ACC112 (cell line): ENCODE measurements around the gene BCAS3.

Experiments
- H2AFZ ChIP-seq: fragments of 200-600 bp; sonication (generic); one replicate; pipeline ENCODE4 v1.6.0; 2017; ENCODE audit warnings: antibody characterized with exemption, low read length; ENCODE audit not compliant: unreplicated experiment
- H3K27ac ChIP-seq: fragments of 200-600 bp; sonication (generic); 2 replicates; pipeline ENCODE4 v1.5.1; 2014; ENCODE audit warnings: low read depth, mild to moderate bottlenecking, antibody characterized with exemption, low read length, moderate library complexity
- H3K27me3 ChIP-seq: fragments of 200-600 bp; sonication (generic); 2 replicates; pipeline ENCODE4 v1.6.1; 2014; ENCODE audit warnings: mild to moderate bottlenecking, antibody characterized with exemption, low read length, moderate library complexity, mixed read lengths; ENCODE audit not compliant: insufficient read depth
- H3K36me3 ChIP-seq: fragments of 200-600 bp; sonication (generic); 2 replicates; pipeline ENCODE4 v1.6.1; 2016; ENCODE audit warnings: mild to moderate bottlenecking, antibody characterized with exemption, low read length, moderate library complexity, mixed read lengths; ENCODE audit not compliant: insufficient read depth
- H3K4me1 ChIP-seq: fragments of 200-600 bp; sonication (generic); one replicate; pipeline ENCODE4 v1.6.1; 2016; ENCODE audit warnings: low read length, mixed read lengths; ENCODE audit not compliant: insufficient read depth, unreplicated experiment, control insufficient read depth
- H3K4me3 ChIP-seq: fragments of 200-600 bp; sonication (generic); 2 replicates; pipeline ENCODE4 v1.5.1; 2014; ENCODE audit warnings: mild to moderate bottlenecking, low read depth, low read length
- H3K79me2 ChIP-seq: fragments of 200-600 bp; sonication (generic); one replicate; pipeline ENCODE4 v1.6.0; 2016; ENCODE audit warnings: low read length; ENCODE audit not compliant: control insufficient read depth, unreplicated experiment, insufficient read depth

The BCAS3 gene

GRCh38 chr17:60947100-60947499 is 269.4 kb downstream of the BCAS3 start:
- no peaks in the 10 kb centered on the region for H3K79me2 ChIP-seq
- H3K4me3 ChIP-seq: no peak overlapping the region
- no peaks in the 10 kb centered on the region for H3K36me3 ChIP-seq
- H2AFZ ChIP-seq: no peak overlapping the region
- no peak overlapping the region for H3K27ac ChIP-seq
- H3K4me1 ChIP-seq: peaks cover 5% of the 10 kb centered on the region
- H3K27me3 ChIP-seq: no peaks in the 10 kb centered on the region

DNA sequence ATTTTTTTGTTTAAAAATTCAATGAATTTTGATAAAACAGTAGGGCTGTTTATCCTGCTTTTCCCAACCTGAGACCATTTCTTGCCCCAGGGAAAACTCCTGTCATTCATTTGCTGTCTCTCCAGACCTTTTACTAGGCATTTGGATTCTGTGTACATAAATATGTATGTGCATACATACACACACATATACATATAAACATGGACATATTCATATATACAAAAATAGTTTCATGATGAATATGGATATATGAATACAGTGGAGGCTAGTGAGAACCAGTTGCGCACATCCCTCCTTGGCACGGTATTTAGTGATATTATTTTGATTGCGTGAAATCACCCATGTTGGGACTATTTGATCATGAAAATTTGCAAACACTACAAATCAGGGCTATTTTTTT is 269.9 kb downstream of the BCAS3 start:
- Histone ChIP-seq H3K27me3 (no peaks in the 10 kb centered on the region), H3K79me2 (no peaks in the 10 kb centered on the region), H3K4me3 (no peak overlapping the region), H3K27ac (no peak overlapping the region), H3K4me1 (peaks cover 5% of the 10 kb centered on the region), H2AFZ (no peak overlapping the region), H3K36me3 (no peaks in the 10 kb centered on the region)

GRCh38 chr17:60952747-60953146 is 275.1 kb downstream of the BCAS3 start:
- Histone ChIP-seq H3K79me2 (no peaks in the 10 kb centered on the region), H3K27me3 (no peaks in the 10 kb centered on the region), H3K4me1 (no peaks in the 10 kb centered on the region), H3K36me3 (no peaks in the 10 kb centered on the region), H2AFZ (no peak overlapping the region), H3K4me3 (no peak overlapping the region), H3K27ac (no peak overlapping the region)

DNA sequence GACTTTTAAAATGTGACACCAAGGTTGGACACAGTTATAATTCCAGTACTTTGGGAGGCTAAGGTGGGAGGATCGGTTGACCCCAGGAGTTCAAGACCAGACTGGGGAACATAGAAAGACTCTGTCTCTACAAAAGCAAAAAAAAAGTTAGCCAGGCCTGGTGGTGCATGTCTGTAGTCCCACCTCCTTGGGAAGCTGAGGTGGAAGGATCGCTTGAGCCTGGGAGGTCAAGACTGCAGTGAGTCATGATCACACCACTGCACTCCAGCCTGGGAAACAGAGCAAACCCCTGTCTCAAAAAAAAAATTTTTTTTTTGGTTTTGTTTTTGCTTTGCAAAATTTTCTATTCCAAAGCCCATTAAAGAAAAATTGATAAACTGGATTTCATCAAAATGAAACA is 281.4 kb downstream of the BCAS3 start:
- peaks cover 19% of the 10 kb centered on the region for H3K4me1 ChIP-seq
- H3K79me2 ChIP-seq: no peaks in the 10 kb centered on the region
- 0 out of 2 replicates have a peak, but pooled peaks cover 8% of the 10 kb centered on the region for H3K36me3 ChIP-seq
- H2AFZ ChIP-seq: no peak overlapping the region
- peak overlapping the region; percentile 83 for H3K27ac ChIP-seq
- peak overlapping the region; percentile 21; the same call in 1 of the 2 replicates for H3K4me3 ChIP-seq
- no peaks in the 10 kb centered on the region for H3K27me3 ChIP-seq

GRCh38 chr17:60959696-60960095 is 282.0 kb downstream of the BCAS3 start:
- peaks cover 19% of the 10 kb centered on the region for H3K4me1 ChIP-seq
- no peaks in the 10 kb centered on the region for H3K27me3 ChIP-seq
- H2AFZ ChIP-seq: peak overlapping the region; percentile 13
- H3K27ac ChIP-seq: peak overlapping the region; percentile 83
- peak overlapping the region; percentile 21; the same call in 1 of the 2 replicates for H3K4me3 ChIP-seq
- 0 out of 2 replicates have a peak, but pooled peaks cover 8% of the 10 kb centered on the region for H3K36me3 ChIP-seq
- H3K79me2 ChIP-seq: no peaks in the 10 kb centered on the region

DNA sequence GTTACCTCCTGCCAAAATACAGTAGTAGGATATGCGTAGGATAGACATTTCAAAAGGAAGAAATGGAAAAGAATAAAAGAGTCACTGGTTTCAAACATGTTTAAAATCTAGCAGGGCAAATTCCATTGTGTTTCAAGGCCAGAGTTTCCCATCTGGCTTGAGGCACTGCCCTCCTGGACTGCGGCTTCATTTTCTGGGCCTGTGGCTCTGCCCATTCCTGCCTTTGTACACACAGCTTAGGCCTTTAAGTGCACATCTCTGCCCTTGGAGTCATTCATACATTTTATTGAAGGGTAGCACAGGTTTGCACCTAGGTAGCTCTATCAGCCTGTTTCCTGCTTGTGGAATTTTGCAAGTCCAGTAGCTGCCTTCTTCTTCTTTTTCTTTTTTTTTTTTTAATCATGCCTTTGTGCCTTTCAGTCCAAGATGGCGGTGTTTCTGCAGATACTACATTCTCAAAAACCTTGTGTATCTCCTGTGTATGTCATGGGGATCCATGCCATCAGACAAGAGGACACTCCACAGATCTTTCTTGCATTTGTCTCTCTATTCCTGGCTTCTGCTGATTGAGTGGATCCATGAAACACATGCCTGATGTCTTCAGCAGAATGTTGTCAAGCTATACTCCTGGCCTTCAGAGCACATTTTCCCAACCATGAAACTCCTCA is 282.9 kb downstream of the BCAS3 start:
- H3K4me1 ChIP-seq: peaks cover 19% of the 10 kb centered on the region
- H3K27ac ChIP-seq: peak overlapping the region; percentile 83
- no peaks in the 10 kb centered on the region for H3K79me2 ChIP-seq

GRCh38 chr17:60964160-60964559 is 286.5 kb downstream of the BCAS3 start:
- Histone ChIP-seq H3K27ac (no peak overlapping the region), H3K79me2 (no peaks in the 10 kb centered on the region), H3K27me3 (no peaks in the 10 kb centered on the region), H3K36me3 (0 out of 2 replicates have a peak, but pooled peaks cover 8% of the 10 kb centered on the region), H3K4me1 (peaks cover 11% of the 10 kb centered on the region), H2AFZ (no peak overlapping the region), H3K4me3 (no peak overlapping the region)

More for the DNA sequence above, 282.9 kb downstream of the BCAS3 start:
- Histone ChIP-seq H3K4me3 (no peak overlapping the region), H3K27me3 (no peaks in the 10 kb centered on the region), H3K36me3 (0 out of 2 replicates have a peak, but pooled peaks cover 8% of the 10 kb centered on the region), H2AFZ (no peak overlapping the region)

GRCh38 chr17:60968266-60968665 is 290.6 kb downstream of the BCAS3 start:
- Histone ChIP-seq H3K36me3 (no peaks in the 10 kb centered on the region), H3K27ac (no peak overlapping the region)

GRCh38 chr17:60969500-60970037 is 291.9 kb downstream of the BCAS3 start:
- Histone ChIP-seq H2AFZ (no peak overlapping the region), H3K27ac (no peak overlapping the region), H3K27me3 (no peaks in the 10 kb centered on the region), H3K36me3 (no peaks in the 10 kb centered on the region), H3K79me2 (no peaks in the 10 kb centered on the region), H3K4me3 (no peak overlapping the region), H3K4me1 (no peaks in the 10 kb centered on the region)

More at GRCh38 chr17:60968266-60968665, 290.6 kb downstream of the BCAS3 start:
- no peak overlapping the region for H3K4me3 ChIP-seq
- H3K4me1 ChIP-seq: no peaks in the 10 kb centered on the region
- H2AFZ ChIP-seq: no peak overlapping the region
- H3K27me3 ChIP-seq: no peaks in the 10 kb centered on the region
- H3K79me2 ChIP-seq: no peaks in the 10 kb centered on the region

GRCh38 chr17:60970741-60971140 is 293.1 kb downstream of the BCAS3 start:
- no peaks in the 10 kb centered on the region for H3K27me3 ChIP-seq
- no peaks in the 10 kb centered on the region for H3K36me3 ChIP-seq
- H3K79me2 ChIP-seq: no peaks in the 10 kb centered on the region
- no peaks in the 10 kb centered on the region for H3K4me1 ChIP-seq
- H2AFZ ChIP-seq: no peak overlapping the region
- no peak overlapping the region for H3K27ac ChIP-seq
- H3K4me3 ChIP-seq: no peak overlapping the region
